Urinary bladder (tissue), 4 donors: ENCODE results near the gene TMEM132C. TPM values are rescaled to one million over a fixed set of nuclear protein-coding genes. Genes with fewer than 3 reads are reported as not detected.
A peak's percentile ranks its signal among the peaks of the same experiment; 100 is the strongest.

Source experiments
- DNase-seq: peaks from one replicate; pipeline ENCODE4 v3.0.0-alpha.2; 2015; ENCODE audit errors: extremely low spot score
- H3K27ac ChIP-seq: one replicate; pipeline ENCODE4 v1.5.1; 2013; ENCODE audit warnings: low read depth, mild to moderate bottlenecking, moderate library complexity
- H3K36me3 ChIP-seq: one replicate; pipeline ENCODE4 v1.6.1; 2013; ENCODE audit warnings: mild to moderate bottlenecking, moderate library complexity; ENCODE audit not compliant: insufficient read depth
- H3K4me1 ChIP-seq: one replicate; pipeline ENCODE4 v1.6.1; 2013; ENCODE audit warnings: mild to moderate bottlenecking, moderate library complexity; ENCODE audit not compliant: insufficient read depth
- H3K4me3 ChIP-seq: one replicate; pipeline ENCODE4 v1.5.1; 2013; ENCODE audit warnings: low read depth, low read length
- WGBS: extraction: QIAGEN DNeasy Blood & Tissue Kit; methylation state at CpG from one replicate; pipeline ENCODE4 v1.1.7; 2013; 5-methylcytosine and 5-hydroxymethylcytosine counted together
- polyA plus RNA-seq: library from polyadenylated mRNA; stranded (reverse); fragments of 200-250 nt; gene quantifications from one replicate; pipeline ENCODE4 v1.2.3, GENCODE V29; 2013
- total RNA-seq: library from RNA; depleted of rRNA; stranded (reverse); fragments of >200 nt; gene quantifications from one replicate; pipeline ENCODE4 v1.2.3, GENCODE V29; 2014
- donor health status: healthy with polysubstance abuse.
- donor health status: healthy.

Gene TMEM132C
- total and polyA plus RNA-seq, 2 donors = 11.1 to 20.9 TPM

DNA sequence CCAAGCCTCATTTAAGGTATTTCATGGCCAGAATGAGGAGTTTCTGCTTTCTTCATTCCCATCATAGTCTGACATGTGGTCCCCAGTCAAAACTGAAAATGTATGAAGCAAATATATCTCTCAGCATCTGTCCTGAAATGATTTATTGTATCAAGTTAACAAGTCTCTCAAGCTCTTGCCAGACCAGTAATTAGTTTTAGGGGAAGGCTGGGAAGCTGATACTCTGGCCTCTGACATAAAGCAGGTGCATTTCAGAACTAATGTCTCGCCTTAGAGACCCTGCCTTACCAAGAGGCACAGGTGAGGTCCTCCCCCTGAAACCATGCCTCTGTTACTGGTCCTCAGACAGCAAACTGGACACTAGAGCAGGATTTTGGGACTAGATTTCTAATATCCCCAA is 290.3 kb downstream of the TMEM132C start:
- no peak for DNase-seq
- Histone ChIP-seq H3K4me1 (no peaks in the 10 kb centered on the region), H3K4me3 (no peak overlapping the region), H3K27ac (no peak overlapping the region), H3K36me3 (no peaks in the 10 kb centered on the region)
- WGBS = 88% methylated on average over 1 of the region's 1 CpG

DNA sequence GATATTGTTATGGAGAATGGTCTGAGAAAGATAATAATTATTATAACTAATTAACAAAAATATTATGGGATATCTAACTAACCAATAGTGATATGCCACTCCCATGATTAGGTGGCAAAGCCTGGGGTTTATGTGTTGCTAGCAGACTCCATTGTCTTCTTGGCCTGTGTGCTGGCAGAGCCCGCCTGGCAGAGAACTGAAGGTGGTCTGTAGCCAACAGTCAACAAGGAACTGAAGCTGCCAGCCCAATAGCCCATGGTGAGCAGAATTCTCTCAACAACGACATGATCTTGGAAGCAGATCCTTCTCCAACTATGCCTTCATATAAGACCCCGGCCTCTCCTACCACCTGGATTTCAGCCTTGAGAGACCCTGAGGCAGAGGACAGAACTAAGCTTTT is 298.0 kb downstream of the TMEM132C start:
- H3K36me3 ChIP-seq = no peaks in the 10 kb centered on the region
- 88% methylated on average over 3 of the region's 3 CpGs for WGBS
- H3K4me3 ChIP-seq = no peak overlapping the region
- no peak overlapping the region for H3K27ac ChIP-seq
- no peak for DNase-seq
- no peaks in the 10 kb centered on the region for H3K4me1 ChIP-seq

DNA sequence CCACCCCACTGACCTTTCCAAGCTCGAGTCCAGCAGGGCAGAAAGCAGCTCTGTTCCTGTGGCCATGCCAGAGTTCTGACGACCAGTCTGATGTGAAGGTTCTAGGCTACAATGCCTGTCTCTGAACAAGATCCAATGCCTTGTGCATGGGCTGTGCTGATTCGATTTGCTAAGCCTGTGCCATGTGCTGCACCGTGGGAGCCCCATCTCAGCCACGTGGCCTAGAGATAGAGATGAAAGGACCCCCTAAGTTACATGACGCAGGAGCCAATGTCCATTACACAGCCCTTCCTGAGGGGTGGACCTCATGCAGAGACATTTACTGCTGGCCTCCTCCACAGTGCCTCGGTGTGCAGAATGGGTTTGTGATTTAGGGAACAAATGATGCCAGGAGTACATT is 300.8 kb downstream of the TMEM132C start:
- Histone ChIP-seq H3K36me3 (no peaks in the 10 kb centered on the region), H3K27ac (no peak overlapping the region), H3K4me1 (no peaks in the 10 kb centered on the region), H3K4me3 (no peak overlapping the region)
- no peak for DNase-seq
- 75% methylated on average over 7 of the region's 7 CpGs for WGBS

DNA sequence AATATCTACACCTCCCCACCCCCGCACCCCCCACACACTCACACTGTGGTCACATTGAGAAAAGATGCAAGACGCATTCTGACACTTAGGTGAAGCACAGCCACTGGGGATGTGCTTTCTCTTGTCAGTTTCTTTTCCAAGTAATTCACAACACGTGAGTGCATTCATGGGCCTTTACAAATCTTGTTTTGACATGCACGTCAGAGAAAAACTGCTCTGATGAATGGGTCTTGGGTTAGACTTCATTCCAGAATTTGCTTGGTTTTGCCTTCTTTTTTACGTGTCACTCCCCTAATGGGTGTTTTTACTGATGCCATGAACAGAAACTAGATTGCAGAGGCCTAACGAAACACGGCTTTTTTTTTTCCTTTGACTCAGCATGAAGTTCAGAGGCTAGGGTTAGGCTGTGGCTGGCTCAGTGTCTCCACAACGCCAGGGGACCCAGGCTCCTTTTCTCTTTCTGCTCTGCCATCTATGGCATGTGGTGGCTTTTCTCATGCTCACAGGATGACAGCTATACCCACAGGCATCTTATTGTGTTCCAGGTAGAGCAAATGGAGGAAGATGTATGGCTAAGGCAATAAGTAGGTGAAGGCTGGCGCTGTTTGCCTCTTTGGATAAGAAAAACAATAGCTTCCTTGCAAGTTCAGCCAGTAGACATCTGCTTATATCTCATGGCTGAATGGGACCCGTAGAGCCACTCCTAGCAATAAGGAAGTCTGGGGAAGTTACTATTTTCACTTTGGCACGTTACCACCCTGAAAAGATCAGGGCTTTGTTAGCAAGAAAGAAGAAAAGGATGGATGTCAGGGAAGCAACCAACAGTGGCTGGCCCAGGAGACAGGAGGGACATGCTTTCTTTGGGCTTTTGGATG is 303.5 kb downstream of the TMEM132C start:
- DNase-seq = no peak
- Histone ChIP-seq H3K4me3 (no peak overlapping the region), H3K4me1 (no peaks in the 10 kb centered on the region), H3K36me3 (no peaks in the 10 kb centered on the region), H3K27ac (no peak overlapping the region)
- 70% methylated on average over 11 of the region's 11 CpGs for WGBS

DNA sequence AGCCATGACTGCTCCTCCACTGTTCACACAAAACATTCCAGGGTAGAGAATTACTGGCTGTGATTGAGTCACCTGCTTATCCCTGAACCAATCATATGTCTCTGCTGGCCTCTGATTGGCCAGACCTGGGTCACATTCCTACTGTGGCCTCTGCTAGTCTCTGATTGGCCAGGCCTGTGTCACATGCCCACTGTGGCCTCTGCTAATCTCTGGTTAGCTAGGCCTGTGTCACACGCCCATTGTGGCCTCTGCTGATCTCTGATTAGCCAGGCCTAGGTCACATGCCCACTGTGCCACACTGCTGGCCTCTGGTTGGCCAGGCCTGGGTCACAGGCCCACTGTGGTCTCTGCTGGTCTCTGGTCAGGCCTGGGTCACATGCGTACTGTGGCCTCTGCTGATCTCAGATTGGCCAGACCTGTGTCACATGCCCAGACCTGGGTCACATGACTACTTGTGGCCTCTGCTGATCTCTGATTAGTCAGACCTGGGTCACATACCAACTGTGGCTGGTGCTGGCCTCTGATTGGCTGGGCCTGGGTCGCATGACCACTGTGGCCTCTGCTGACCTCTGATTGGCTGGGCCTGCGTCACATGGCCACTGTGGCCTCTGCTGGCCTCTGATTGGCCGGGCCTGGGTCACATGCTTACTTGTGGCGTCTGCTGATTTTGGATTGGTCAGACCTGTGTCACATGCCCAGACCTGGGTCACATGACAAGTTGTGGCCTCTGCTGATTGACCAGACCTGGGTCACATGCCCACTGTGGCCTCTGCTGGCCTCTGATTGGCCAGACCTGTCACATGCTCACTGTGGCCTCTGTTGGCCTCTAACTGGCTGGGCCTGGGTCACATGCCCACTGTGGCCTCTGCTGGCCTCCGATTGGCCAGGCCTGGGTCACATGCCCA is 305.2 kb downstream of the TMEM132C start:
- Histone ChIP-seq H3K4me3 (no peak overlapping the region), H3K4me1 (no peaks in the 10 kb centered on the region), H3K36me3 (no peaks in the 10 kb centered on the region), H3K27ac (no peak overlapping the region)
- WGBS = 96% methylated on average over 7 of the region's 7 CpGs
- no peak for DNase-seq

DNA sequence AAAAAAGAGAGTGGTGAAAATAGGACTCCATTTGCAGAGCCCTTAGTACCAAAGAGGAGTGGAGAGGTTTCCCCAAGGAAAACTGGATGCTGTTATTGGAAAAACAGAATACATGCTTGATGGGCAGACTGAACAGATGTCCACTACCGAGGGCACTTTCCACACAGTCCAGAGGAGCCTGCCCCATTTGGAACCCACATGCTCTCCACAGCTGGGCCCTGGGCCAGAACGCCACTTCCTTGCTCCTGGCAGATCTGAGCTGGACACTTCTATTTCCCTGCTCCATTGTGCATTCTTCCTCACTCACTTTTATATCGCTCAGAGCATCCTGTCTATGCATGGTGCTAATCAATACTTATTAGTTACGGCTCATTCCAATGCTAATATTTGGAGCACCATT is 306.9 kb downstream of the TMEM132C start:
- no peak overlapping the region for H3K27ac ChIP-seq
- no peak overlapping the region for H3K4me3 ChIP-seq
- no peaks in the 10 kb centered on the region for H3K36me3 ChIP-seq
- H3K4me1 ChIP-seq = no peaks in the 10 kb centered on the region
- DNase-seq = no peak
- 68% methylated on average over 4 of the region's 4 CpGs for WGBS

DNA sequence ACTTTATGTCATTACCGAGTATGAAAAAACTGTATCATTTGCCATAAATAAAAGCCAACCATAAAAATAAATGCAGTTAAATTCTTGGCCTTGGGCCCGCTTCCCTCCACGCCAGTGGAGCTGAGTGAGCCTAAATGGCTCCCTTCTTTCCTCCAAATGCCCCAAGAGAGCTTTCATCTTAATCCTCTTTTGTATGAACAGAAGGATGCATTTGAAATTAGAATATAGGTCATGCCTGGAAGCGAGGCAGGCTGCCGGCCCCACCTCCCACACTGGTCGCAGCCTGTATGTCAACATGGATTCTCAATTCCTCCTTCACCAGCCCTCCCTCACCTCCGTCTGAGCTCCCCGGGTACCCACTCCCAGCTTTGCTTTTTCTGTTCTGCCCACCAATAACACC is 311.1 kb downstream of the TMEM132C start:
- no peak overlapping the region for H3K27ac ChIP-seq
- no peak overlapping the region for H3K4me3 ChIP-seq
- no peaks in the 10 kb centered on the region for H3K36me3 ChIP-seq
- DNase-seq = no peak
- WGBS = 77% methylated on average over 8 of the region's 8 CpGs
- no peaks in the 10 kb centered on the region for H3K4me1 ChIP-seq

DNA sequence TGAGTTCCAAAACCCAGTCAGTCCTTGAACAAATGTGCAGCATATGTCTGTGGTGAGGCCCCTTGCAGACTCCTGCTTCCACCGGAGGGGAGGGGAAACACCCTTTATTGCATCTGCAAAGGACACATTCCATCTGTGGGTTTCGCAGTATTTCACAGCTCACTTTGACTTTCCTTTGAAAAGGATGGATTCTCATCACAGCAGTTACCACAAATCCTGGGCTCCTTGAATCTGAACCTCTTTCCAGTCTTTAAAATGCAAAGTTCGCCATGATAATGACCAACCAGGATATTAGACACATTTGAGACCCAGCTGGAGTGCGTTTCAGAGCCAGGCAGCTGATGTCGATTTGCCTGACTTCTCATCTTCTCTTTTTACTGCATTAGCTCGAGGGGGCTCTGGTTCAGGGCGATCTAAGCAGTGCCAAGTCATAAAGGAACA is 314.4 kb downstream of the TMEM132C start:
- no peaks in the 10 kb centered on the region for H3K4me1 ChIP-seq
- no peak overlapping the region for H3K27ac ChIP-seq
- H3K4me3 ChIP-seq = no peak overlapping the region
- DNase-seq = peak; percentile 45
- H3K36me3 ChIP-seq = no peaks in the 10 kb centered on the region
- WGBS = 30% methylated on average over 7 of the region's 7 CpGs

DNA sequence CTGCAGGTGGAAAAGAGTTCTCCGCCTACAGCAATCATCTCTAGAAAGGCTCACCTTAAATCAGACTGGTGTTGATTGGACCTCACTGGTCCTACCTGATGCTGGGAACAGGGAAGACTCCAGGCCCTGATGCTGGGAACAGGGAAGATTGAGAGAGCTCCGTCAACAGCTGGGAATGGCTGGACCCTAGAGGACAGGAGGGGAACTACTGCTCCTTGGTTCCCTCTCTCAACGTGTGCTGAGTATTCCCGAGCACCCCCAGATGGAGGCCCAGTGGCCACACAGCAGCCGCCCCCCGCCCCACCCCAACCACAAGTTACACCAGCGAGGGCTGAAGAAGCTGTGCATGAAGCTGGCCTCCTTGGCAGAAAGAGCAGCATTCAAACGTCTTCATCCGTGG is 316.5 kb downstream of the TMEM132C start:
- no peak overlapping the region for H3K4me3 ChIP-seq

DNA sequence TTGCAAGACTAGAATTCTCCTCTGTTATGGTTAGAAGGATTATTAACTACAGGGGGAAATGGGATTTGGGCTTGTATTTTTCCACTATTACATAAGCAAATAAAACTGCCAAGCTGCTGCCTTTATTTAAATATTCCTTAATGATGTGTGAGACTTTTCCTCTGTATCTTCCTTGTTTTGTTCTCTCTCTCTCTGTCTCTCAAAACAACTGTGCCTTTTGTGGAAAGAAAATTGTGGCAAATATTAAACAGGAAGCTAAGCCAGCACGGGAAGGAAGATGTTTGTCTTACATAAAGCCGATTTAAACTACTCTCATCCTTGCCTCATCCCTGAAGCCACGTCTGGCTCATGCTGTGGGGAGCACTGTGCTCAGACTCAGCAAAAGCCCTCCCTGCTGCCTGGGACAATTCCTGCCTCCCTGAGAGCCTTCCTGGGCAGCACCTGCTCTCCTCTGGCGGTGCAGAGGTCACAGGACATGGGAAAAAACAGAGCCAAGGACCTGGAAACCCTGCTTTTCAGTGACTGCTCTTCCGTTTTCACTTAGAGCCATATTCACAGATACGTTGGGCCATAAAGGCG is 319.6 kb downstream of the TMEM132C start:
- WGBS = 35% methylated on average over 7 of the region's 7 CpGs
- no peak overlapping the region for H3K27ac ChIP-seq
- no peak overlapping the region for H3K4me3 ChIP-seq
- no peak for DNase-seq
- H3K36me3 ChIP-seq = no peaks in the 10 kb centered on the region
- no peaks in the 10 kb centered on the region for H3K4me1 ChIP-seq

More for the DNA sequence above, 316.5 kb downstream of the TMEM132C start:
- Histone ChIP-seq H3K27ac (no peak overlapping the region), H3K4me1 (no peaks in the 10 kb centered on the region), H3K36me3 (no peaks in the 10 kb centered on the region)
- 68% methylated on average over 9 of the region's 9 CpGs for WGBS
- no peak for DNase-seq

DNA sequence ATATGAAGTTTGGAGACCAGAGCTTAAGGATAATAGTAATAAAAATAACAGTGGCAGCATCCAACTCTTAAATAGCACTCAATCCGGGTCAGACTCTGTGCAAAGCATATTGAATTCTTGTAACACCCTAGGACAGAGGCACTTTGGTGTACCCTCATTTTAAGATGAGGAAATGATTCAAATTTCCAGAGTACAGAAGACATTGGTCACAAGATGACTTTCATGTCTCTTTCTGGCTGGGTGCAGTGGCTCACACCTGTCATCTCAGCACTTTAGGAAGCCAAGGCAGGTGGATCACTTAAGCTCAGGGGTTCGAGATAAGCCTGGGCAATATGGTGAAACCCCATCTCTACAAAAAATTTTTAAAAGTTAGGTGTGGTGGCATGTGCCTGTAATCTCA is 320.9 kb downstream of the TMEM132C start:
- Histone ChIP-seq H3K4me1 (no peaks in the 10 kb centered on the region), H3K27ac (no peak overlapping the region), H3K4me3 (no peak overlapping the region), H3K36me3 (no peaks in the 10 kb centered on the region)
- 79% methylated on average over 2 of the region's 2 CpGs for WGBS
- no peak for DNase-seq

DNA sequence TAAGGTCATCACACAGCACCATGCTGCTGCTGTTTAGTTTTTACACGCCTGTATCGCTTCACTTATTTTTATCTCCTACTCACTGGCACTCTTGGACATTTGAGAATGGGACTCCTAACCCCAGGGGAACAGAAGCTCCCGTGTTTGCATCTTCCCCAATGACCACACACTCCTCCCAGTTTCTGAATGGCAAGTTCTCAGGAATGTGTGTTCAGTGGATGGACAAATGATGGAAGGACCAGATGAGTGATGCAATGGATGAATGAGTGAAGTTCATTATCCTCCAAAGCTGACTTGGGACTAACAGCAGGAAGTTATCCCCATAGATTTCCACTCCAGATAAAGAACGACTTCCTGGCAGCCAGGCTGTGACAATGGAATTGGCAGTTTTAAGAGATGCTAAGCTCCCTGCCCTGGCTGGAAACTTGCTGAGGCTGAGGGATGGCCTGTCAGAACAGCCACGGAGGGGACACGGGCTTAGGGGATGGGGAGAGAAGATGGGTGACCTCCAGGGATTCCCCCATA is 325.3 kb downstream of the TMEM132C start:
- 40% methylated on average over 6 of the region's 6 CpGs for WGBS
- no peaks in the 10 kb centered on the region for H3K36me3 ChIP-seq

DNA sequence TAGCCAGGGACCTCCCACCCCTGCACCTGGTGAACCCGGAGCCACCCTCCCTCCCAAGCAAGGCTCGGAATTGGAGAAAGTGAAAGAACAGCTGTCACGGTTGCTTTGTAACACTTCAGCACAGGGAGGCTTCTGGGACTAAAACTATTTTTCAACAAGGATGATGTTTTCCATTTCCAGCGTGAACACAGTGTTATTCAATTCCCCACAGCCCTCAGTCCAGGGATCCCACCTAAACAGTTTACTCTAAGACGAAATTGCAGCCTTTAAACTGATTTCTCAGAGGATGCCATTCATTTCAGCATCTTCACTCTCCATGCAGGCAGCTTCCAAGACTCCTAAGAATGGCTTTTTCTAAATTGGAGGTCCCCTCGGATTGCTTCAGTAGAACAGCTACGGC is 327.6 kb downstream of the TMEM132C start:
- Histone ChIP-seq H3K27ac (no peak overlapping the region), H3K36me3 (no peaks in the 10 kb centered on the region), H3K4me3 (no peak overlapping the region), H3K4me1 (no peaks in the 10 kb centered on the region)
- WGBS = 70% methylated on average over 7 of the region's 7 CpGs
- DNase-seq = no peak

More for the DNA sequence above, 325.3 kb downstream of the TMEM132C start:
- Histone ChIP-seq H3K27ac (no peak overlapping the region), H3K4me3 (no peak overlapping the region), H3K4me1 (no peaks in the 10 kb centered on the region)
- DNase-seq = no peak
